Measurements from ENCODE around the gene PARD3B.

- TF ChIP-seq, protein P1, sequence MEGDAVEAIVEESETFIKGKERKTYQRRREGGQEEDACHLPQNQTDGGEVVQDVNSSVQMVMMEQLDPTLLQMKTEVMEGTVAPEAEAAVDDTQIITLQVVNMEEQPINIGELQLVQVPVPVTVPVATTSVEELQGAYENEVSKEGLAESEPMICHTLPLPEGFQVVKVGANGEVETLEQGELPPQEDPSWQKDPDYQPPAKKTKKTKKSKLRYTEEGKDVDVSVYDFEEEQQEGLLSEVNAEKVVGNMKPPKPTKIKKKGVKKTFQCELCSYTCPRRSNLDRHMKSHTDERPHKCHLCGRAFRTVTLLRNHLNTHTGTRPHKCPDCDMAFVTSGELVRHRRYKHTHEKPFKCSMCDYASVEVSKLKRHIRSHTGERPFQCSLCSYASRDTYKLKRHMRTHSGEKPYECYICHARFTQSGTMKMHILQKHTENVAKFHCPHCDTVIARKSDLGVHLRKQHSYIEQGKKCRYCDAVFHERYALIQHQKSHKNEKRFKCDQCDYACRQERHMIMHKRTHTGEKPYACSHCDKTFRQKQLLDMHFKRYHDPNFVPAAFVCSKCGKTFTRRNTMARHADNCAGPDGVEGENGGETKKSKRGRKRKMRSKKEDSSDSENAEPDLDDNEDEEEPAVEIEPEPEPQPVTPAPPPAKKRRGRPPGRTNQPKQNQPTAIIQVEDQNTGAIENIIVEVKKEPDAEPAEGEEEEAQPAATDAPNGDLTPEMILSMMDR (IDR thresholded peaks at IDR 0.05; ENCODE audit: insufficient read depth, low read length): no peak
- TF ChIP-seq GABPA (IDR thresholded peaks at IDR 0.05; ENCODE audit: low read depth) (no peak), POLR2AphosphoS5 (IDR thresholded peaks at IDR 0.05; ENCODE audit: low read depth) (no peak)
These were observed 480.4 kb downstream of the PARD3B start for GRCh38 chr2:205025580-205026240.
